ENCODE results near the gene RAX2. TPM values are rescaled to one million over a fixed set of nuclear protein-coding genes. Genes with fewer than 3 reads are reported as not detected.
"Not testable (repeated sequence)": the region's sequence is repeated elsewhere in the genome, so short reads cannot be mapped to it uniquely, and the experiment has no call there.

Gene RAX2
- total RNA-seq, 1 donor from 2014 or later: not detected

DNA sequence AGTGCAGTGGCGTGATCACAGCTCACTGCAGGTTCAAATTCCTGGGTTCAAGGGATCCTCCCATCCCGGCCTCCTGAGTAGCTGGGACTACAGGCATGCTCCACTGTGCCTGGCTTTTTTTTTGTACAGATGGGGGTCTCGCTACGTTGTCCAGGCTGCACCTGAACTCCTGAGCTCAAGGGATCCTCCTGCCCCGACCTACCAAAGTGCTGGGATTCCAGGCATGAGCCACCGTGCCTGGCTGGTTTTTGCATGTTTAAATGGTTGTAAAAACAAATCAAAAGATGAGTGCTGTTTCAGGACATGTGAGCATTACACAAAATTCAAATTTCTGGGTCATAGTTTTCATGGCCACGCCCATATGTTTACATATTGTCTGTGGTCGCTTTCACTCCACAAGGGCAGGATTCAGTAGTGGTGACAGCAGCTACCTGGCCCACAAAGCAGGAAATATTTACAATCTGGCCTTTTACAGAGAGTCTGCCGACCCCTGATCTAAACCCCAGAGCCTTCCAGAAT, 8.8 kb upstream of the RAX2 start:
- intact Hi-C loops (cut with micrococcal nuclease): no loop called here
- ATAC-seq (no peak), DNase-seq (no peak)

GRCh38 chr19:3778899-3779723, 7.1 kb upstream of the RAX2 start:
- intact Hi-C loops (cut with micrococcal nuclease): no loop called here
- no peak for DNase-seq
- no peak for ATAC-seq

DNA sequence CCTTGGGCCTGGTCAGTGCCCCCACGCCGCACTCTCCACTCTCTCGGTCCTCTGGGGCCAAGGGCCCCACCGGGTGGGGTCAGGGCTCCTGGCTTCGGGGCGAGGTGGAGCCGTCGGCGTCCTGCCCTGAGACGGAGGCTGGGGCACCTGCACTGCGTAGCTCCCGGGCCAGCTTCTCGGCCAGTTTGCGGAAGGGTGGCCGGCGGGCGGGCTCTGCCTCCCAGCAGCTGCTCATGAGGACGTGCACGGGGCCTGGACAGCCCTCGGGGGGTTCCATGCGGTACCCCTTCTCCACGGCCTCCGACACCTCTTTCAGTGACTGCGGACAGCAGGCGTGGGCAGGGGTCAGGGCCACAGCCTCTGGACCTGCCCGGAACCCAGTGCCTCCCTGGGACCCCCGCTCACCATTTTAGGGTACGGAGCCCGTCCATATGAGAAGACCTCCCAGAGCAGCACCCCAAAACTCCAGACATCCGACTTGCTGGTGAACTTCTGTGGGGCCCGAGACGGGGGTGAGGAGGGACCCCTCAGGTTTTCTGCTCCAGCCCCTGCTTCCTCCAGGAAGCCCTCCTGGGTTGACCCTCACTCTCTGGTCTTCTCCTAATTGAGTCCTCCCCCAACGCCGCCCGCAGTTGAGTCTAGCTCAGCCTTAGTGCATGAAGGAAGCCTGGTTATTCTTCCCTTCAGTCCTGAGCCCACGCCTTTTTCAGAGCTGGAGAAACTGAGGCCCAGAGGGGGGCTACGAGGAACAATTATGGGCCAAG, 6.3 kb upstream of the RAX2 start:
- DNase-seq: no peak
- intact Hi-C loops (cut with micrococcal nuclease): no loop called here
- ATAC-seq: no peak

- ATAC-seq: no peak
- DNase-seq: no peak
These were observed 4.5 kb upstream of the RAX2 start for GRCh38 chr19:3776479-3777040.

DNA sequence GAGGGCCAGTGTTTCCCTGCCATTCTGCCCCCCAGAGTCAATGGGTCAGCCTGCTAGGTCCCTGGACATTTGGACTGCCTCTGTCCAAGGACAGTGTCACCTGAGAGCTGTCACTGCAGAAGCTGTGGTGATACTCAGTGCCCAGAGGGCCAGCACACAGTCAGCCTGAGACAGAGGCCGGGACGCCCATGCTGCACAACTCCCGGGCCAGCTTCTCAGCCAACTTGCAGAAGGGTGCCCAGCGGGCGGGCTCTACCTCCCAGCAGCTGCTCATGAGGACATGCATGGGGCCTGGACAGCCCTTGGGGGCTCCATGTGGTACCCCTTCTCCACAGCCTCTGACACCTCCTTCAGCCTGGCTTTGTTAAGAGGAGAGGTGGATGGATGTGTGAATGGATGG, 3.8 kb upstream of the RAX2 start:
- DNase-seq: no peak
- intact Hi-C loops (cut with micrococcal nuclease): no loop called here
- ATAC-seq: no peak

More at GRCh38 chr19:3776479-3777040, 4.5 kb upstream of the RAX2 start:
- intact Hi-C loops (cut with micrococcal nuclease): no loop called here

DNA sequence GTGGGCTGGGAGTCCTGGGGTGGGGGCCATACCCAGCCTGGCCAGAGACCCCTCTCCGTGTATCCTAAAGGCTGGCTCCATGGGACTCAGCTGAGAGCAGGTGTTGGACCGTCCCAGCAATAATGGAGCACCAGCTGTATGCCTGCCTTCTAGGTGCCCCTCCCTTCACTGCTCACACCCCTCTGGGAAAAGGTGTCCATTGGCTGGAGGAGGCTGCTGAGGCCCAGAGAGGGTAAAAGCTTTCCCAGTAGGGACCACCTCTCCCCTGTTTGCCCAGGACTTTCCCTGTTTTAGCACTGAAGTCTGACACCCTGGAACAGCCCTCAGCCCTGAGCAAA, 3.3 kb upstream of the RAX2 start:
- intact Hi-C loops (cut with micrococcal nuclease): no loop called here
- DNase-seq: no peak
- ATAC-seq: no peak

GRCh38 chr19:3774621-3775373, 2.8 kb upstream of the RAX2 start:
- intact Hi-C loops (cut with micrococcal nuclease): no loop called here
- no peak for ATAC-seq

DNA sequence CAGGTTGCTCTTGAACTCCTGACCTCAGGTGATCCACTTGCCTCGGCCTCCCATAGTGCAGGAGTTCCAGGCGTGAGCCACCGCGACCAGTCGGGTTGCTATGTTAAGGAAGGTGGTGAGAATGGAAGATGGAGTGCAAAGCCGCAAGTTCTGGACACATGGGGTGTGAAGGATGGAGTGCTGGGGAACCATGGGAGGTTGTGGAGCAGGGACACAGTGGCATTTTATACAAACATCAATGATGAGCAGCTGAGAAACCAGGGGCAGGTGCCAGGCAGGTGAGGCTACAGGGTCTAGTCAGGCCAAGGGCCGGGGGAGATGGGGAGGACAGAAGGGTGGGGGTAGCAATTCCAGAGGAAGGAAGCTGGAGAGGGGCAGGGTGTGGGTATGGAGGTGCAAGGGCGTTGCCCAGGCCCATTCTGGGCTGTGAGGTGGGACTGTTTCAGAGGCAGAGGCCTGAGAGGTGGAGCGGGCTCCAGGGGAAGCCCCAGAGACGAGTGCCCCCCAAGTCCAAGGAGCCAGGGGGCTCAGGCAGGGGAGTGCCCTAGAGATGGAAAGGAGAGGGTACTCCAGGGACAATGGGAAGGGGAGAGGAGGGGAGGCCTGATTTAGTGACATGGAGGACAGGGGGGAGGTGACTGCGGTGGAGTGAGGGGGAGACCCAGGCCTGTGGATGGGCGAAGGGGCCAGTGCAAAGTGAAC, 1.9 kb upstream of the RAX2 start:
- DNase-seq (no peak), ATAC-seq (no peak)
- intact Hi-C loops (cut with micrococcal nuclease): no loop called here

More at GRCh38 chr19:3774621-3775373, 2.8 kb upstream of the RAX2 start:
- DNase-seq: no peak

DNA sequence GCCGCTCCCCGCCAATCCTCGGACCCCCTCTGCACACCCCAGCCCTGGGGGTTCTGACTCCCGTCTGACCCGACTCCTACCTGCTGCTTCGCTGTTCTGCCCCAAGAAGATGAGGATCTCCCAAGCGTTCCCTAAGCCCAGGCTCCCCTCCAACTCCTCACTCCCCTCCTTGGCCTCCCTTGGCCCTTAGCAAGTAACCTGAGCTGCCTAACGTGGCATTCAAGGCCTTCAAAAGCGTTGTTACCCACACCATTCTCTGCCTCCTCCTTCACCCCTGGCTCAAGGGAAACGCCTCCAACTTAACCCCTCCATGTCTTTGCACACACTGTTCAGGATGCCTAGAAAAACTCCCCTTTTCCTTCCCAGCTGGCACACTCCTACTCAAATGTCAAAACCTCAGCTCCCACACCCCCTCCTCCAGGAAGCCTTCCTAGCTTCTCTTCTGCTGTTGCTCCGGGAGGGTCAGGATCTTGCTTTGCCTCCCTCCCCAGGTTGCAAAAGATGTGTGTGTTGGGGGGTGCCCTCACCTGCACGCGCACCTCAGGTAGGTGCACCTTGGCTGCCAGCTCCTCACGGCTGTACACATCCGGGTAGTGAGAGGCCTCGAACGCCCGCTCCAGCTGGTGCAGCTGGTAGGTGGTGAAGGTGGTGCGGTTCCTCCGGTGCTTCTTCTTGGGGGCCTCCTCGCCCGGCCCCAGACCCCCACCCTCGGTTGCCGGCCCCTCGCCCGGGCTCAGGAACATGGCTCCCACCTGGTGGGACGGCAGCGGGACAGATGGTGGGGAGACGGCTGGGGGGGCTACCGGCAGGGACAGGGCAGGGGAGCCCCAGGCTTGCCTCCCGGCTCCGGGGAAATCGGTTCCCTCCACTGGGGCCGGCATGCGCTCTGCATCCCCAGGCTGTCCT, 775 bp downstream of the RAX2 start:
- no peak for ATAC-seq
- intact Hi-C loops (cut with micrococcal nuclease): no loop called here
- DNase-seq: no peak

GRCh38 chr19:3770136-3770999, 1.7 kb downstream of the RAX2 start:
- DNase-seq (no peak), ATAC-seq (no peak)
- intact Hi-C loops (cut with micrococcal nuclease): no loop called here

DNA sequence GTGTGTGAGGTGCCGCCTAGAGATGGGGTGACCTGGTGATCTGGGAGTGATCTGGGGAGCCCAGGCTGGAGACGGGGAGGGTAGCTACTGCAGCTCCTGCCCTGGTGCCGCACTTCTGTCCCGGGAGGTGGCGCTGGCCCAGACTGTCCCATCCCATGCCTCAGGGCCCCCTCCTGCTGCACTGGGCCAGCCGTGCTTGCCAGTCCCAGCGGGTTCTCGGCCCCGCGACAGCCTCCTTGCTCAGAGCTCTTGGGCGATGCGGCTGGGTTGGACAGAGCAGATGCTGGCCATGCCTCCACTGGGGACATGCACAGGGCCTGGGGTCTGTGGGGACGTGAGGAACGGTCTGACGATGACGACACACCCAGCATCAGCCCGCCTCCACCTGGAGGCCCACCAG, 2.5 kb downstream of the RAX2 start:
- intact Hi-C loops (cut with micrococcal nuclease): no loop called here
- DNase-seq: no peak
- no peak for ATAC-seq

GRCh38 chr19:3768748-3769099, 3.3 kb downstream of the RAX2 start:
- ATAC-seq (no peak), DNase-seq (no peak)
- intact Hi-C loops (cut with micrococcal nuclease): no loop called here

DNA sequence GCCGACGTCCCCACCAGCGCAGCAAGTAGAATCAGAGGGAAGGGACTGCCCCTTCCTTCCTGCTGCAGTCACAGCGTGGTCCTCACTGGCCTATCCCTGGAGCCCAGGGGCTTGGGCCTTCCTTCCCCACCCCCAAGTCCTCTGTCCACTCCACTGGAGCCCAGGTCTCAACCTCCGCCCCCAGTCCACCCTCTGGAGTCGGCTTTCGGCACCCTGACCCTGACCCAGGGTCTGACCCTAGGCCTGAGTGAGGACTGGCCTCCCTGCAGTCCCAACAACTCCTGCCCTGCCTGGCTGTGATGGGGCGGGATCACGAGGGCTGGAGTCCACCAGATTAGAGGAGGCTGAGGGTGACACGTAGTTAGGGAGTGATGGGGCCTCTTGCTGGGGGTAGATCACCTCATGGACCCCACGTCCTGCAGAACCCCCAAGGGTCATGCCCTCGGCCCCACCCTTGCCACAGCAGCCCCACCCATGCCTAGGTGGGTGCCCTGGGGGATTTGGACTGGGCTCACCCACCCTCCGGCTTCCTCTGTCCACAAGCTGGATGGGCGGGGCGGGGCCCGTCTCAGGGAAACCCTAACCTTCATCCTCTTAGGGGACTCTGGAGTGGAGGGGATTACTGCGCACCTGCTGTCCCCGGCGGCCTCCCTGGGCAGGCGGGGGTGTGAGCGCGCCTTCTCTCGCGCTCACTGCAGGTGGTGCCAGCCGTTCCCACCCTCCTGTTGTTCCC, 3.8 kb downstream of the RAX2 start:
- DNase-seq (no peak), ATAC-seq (no peak)
- intact Hi-C loops (cut with micrococcal nuclease): no loop called here

GRCh38 chr19:3767050-3767449, 5.0 kb downstream of the RAX2 start:
- DNase-seq (no peak), ATAC-seq (no peak)
- intact Hi-C loops (cut with micrococcal nuclease): no loop called here

DNA sequence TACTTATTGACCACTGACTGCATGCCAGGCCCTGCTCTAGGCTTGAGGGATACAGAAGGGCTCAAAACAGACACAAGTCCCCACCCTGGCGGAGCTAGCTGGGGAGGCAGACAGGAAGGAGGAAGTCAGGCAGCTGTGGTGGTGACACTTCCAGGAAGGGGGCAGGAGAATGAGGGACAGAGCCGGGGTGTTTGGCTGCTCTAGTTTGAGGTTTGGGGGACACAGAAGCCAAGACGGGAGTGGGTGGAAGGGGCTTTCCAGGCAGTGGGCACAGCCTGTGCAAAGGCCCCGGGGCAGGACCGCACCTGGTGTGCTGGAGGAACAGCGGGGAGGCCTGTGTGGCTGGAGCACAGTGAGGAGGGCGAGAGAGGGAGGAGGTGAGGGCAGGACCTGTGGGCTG, 5.5 kb downstream of the RAX2 start:
- DNase-seq (no peak), ATAC-seq (no peak)
- intact Hi-C loops (cut with micrococcal nuclease): no loop called here

DNA sequence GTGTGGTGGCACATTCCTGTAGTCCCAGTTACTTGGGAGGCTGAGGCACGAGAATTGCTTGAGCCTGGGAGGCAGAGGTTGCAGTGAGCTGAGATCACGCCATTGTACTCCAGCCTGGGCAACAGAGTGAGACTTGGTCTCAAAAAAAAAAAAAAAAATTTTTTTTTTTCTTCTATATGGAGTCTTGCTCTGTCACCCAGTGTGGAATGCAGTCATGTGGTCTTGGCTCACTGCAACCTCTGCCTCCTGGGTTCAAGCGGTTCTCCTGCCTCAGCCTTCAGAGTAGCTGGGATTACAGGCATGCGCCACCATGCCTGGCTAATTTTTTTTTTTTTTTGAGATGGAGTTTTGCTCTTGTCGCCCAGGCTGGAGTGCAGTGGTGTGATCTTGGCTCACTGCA, 6.3 kb downstream of the RAX2 start:
- intact Hi-C loops (cut with micrococcal nuclease): not testable (repeated sequence)

More for the DNA sequence above, 6.3 kb downstream of the RAX2 start:
- ATAC-seq, DNase-seq: not testable (repeated sequence)

Measured in left ventricle myocardium superior (tissue), 1 donor.